Prostate gland (tissue), 2 donors: Measurements from ENCODE around the gene AFF3.

Experiments
- POLR2A ChIP-seq: fragments of 450-650 bp; IDR thresholded peaks from one replicate; pipeline ENCODE4 v1.6.1; 2016; ENCODE audit warnings: antibody characterized with exemption, mild to moderate bottlenecking
- POLR2AphosphoS5 ChIP-seq: sonication (generic); formaldehyde crosslinking; IDR thresholded peaks from one replicate; pipeline ENCODE4 v1.6.1; 2017; ENCODE audit warnings: antibody characterized with exemption
- TF ChIP-seq, protein P1 (sequence below), 4 experiments: fragments of 200-600 bp in 2 of 4; fragments of 450-650 bp in 2 of 4; sonication (generic) in 2 of 4; IDR thresholded peaks; 1 replicate in 3 of 4; 2 replicates in 1 of 4; pipeline ENCODE4 v1.5.1; 2016 to 2019; ENCODE audit warnings: antibody characterized with exemption in 4 of 4, mild to moderate bottlenecking in 2 of 4, moderate library complexity in 2 of 4

DNA sequence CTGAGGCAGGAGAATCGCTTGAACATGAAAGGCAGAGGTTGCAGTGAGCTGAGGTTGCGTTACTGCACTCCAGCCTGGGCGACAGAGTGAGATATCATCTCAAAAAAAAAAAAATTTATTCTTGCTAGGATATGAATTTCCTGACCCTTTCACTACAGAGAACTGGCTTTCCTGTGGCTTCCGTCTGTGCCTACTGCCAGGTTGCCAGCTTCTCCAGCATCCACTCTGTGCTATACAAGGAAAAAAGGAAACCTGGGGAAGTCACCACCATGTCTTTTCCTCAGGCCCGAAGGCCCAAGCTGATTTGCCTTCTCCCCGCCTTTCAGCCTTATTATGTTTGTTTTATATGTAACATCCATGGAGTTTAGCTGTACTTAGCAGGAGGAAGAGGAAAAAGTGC, 530.6 kb downstream of the AFF3 start:
- TF ChIP-seq, protein P1, sequence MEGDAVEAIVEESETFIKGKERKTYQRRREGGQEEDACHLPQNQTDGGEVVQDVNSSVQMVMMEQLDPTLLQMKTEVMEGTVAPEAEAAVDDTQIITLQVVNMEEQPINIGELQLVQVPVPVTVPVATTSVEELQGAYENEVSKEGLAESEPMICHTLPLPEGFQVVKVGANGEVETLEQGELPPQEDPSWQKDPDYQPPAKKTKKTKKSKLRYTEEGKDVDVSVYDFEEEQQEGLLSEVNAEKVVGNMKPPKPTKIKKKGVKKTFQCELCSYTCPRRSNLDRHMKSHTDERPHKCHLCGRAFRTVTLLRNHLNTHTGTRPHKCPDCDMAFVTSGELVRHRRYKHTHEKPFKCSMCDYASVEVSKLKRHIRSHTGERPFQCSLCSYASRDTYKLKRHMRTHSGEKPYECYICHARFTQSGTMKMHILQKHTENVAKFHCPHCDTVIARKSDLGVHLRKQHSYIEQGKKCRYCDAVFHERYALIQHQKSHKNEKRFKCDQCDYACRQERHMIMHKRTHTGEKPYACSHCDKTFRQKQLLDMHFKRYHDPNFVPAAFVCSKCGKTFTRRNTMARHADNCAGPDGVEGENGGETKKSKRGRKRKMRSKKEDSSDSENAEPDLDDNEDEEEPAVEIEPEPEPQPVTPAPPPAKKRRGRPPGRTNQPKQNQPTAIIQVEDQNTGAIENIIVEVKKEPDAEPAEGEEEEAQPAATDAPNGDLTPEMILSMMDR (IDR thresholded peaks at IDR 0.05): no peak
- no peak for TF ChIP-seq POLR2A
- TF ChIP-seq POLR2AphosphoS5: no peak
